ENCODE results near the gene CCDC126. TPM values are rescaled to one million over a fixed set of nuclear protein-coding genes. Genes with fewer than 3 reads are reported as not detected.

Gene CCDC126
- total and polyA plus RNA-seq, 2 of the 8 experiments (the other 6 are each of a cell fraction or from before 2014, with no cell fraction given) = 1.4 to 5.3 TPM

DNA sequence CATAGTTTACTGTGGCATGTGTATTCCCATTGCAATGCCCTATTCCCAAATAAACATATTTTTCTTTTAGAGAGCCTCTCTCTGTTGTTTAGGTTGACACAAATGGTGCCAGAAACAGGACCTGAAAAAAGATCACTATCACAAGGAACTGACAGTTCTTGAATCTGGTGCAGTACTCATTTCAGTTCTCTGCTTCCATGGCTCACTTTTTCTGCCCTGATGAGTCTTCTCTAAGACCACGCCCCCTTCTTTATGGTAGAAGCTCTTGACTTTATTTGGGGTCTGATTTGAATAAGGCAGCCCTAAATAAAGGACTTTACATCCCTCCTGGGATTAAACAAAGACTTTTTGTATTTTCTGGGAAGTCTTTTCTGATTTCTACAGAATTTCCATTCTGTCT, 3.5 kb upstream of the CCDC126 start:
- H2BK15ac ChIP-seq (ENCODE audit: low read length) = no peak overlapping the region
- no peaks in the 10 kb centered on the region; a peak in 3 of 7 replicates for H3K4me1 ChIP-seq (replicated peaks in 1 of 4; ENCODE audit: control insufficient read depth in 3 of 4, insufficient read depth in 4 of 4, low read length in 3 of 4)
- no peak overlapping the region for H4K8ac ChIP-seq (ENCODE audit: extremely low read depth, insufficient read depth, low read length)
- DNase-seq (ENCODE audit: low read depth in 1 of 2, low spot score in 2 of 2) (no peak), FAIRE-seq (no peak)
- no peak overlapping the region for H3K4me2 ChIP-seq (ENCODE audit: insufficient read depth in 1 of 2, low read depth in 2 of 2, low read length in 2 of 2)
- no peaks in the 10 kb centered on the region for H3K36me3 ChIP-seq (ENCODE audit: control insufficient read depth in 2 of 4, insufficient read depth in 4 of 4, low read length in 3 of 4)
- H2AK5ac ChIP-seq (ENCODE audit: low read depth, low read length) = no peak overlapping the region
- no peak overlapping the region for H4K5ac ChIP-seq (ENCODE audit: insufficient read length, low read depth, low read length)
- 81% methylated on average over 1 of the region's 1 CpG; no CpG with 5 or more reads in 1 of the 2 experiments for WGBS, 2 experiments (ENCODE audit: extremely low coverage in 1 of 2, insufficient coverage in 1 of 2, insufficient read length in 1 of 2, insufficient replicate concordance in 2 of 2, low coverage in 1 of 2, low lambda C conversion rate in 2 of 2, missing lambda C conversion rate in 1 of 2)
- no peaks in the 10 kb centered on the region for H3K79me1 ChIP-seq (ENCODE audit: low read depth, low read length)
- H3K27me3 ChIP-seq (replicated peaks in 1 of 4; ENCODE audit: control insufficient read depth in 3 of 4, extremely low read depth in 1 of 4, insufficient read depth in 3 of 4, low read length in 3 of 4) = peaks cover 0 to 11% (median 10%) of the 10 kb centered on the region in 4 experiments; a peak in 6 of 7 replicates
- H3K14ac ChIP-seq (ENCODE audit: insufficient read length) = no peak overlapping the region
- H2AFZ ChIP-seq (ENCODE audit: low read length) = no peak overlapping the region
- no peak overlapping the region for H3K9ac ChIP-seq (replicated peaks in 1 of 4; ENCODE audit: extremely low read depth in 1 of 4, low read depth in 3 of 4, low read length in 3 of 4)
- H3K23me2 ChIP-seq (ENCODE audit: low read depth, low read length) = peaks cover 6% of the 10 kb centered on the region
- H3K9me3 ChIP-seq (ENCODE audit: insufficient read depth in 2 of 2, low read depth in 1 of 2, low read length in 1 of 2) = no peaks in the 10 kb centered on the region; a peak in 1 of 4 replicates
- no peak overlapping the region for H3K18ac ChIP-seq (ENCODE audit: extremely low read depth, low read length)
- H3K23ac ChIP-seq (ENCODE audit: insufficient read length) = no peak overlapping the region
- no peak overlapping the region for H3K4me3 ChIP-seq (ENCODE audit: extremely low read depth in 1 of 4, insufficient read depth in 2 of 4, low read depth in 3 of 4, low read length in 4 of 4)
- CTCF ChIA-PET (ENCODE audit: partially characterized antibody) = no interaction called here
- no peak overlapping the region for H2BK120ac ChIP-seq (replicated peaks; ENCODE audit: low read depth, low read length)
- no peaks in the 10 kb centered on the region for H4K20me1 ChIP-seq (replicated peaks in 1 of 2; ENCODE audit: control insufficient read depth in 1 of 2, insufficient read depth in 2 of 2, low read length in 2 of 2)
- no peak overlapping the region for H4K91ac ChIP-seq (replicated peaks; ENCODE audit: insufficient read length, low read length)
- no peak overlapping the region for H2BK5ac ChIP-seq (ENCODE audit: low read depth, low read length)
- no peaks in the 10 kb centered on the region for H3K79me2 ChIP-seq (ENCODE audit: control insufficient read depth in 1 of 2, insufficient read depth in 2 of 2, low read length in 2 of 2)
- POLR2A ChIA-PET (ENCODE audit: partially characterized antibody) = no interaction called here
- no peak overlapping the region for H3K27ac ChIP-seq (ENCODE audit: low read depth, low read length)
- no peak overlapping the region for H3K4ac ChIP-seq (replicated peaks; ENCODE audit: insufficient read length, low read depth, low read length)
- no peak overlapping the region for H2BK12ac ChIP-seq (ENCODE audit: low read depth, low read length)
- no peak overlapping the region for H3K56ac ChIP-seq (replicated peaks; ENCODE audit: insufficient read length, low read depth, low read length)
- no peak overlapping the region for H2BK20ac ChIP-seq (ENCODE audit: low read length)
- no peak for TF ChIP-seq BCL11A (IDR thresholded peaks at IDR 0.05; ENCODE audit: low read depth in 2 of 2, low read length in 2 of 2)
- no peak for TF ChIP-seq MAFK (IDR thresholded peaks at IDR 0.05; ENCODE audit: low read depth, low read length)
- TF ChIP-seq SIRT6 (IDR thresholded peaks at IDR 0.05; ENCODE audit: low read length) = no peak
- no peak for TF ChIP-seq SP1 (IDR thresholded peaks at IDR 0.05; ENCODE audit: low read depth, low read length)
- no peak for TF ChIP-seq EP300 (IDR thresholded peaks at IDR 0.05; ENCODE audit: borderline replicate concordance in 1 of 2, low read depth in 2 of 2, low read length in 2 of 2)
- TF ChIP-seq GTF2F1 (IDR thresholded peaks at IDR 0.05; ENCODE audit: borderline replicate concordance, low read depth, low read length) = no peak
- no peak for TF ChIP-seq USF2 (IDR thresholded peaks at IDR 0.05; ENCODE audit: low read length)
- no peak for TF ChIP-seq KDM5A (IDR thresholded peaks at IDR 0.05; ENCODE audit: low read length)
